ENCODE results near the gene SYT1.
A peak's percentile ranks its signal among the peaks of the same experiment; 100 is the strongest.

The SYT1 gene

DNA sequence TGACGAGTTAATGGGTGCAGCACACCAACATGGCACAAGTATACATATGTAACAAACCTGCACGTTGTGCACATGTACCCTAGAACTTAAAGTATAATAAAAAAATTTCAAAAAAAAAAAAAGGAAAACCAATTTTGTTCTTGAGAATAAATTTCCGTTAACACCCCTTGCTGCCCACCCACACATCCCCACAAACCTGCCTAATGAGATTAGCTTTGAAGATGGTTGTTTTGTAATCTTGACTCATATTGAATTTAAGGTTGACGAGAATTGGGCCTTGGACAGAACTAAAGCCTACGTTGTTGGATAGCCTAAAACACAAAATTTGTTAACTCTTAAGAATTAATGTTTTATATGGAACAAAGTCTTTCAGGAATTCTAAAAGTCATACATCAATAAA is 52.9 kb downstream of the SYT1 start:
- TF ChIP-seq, protein P1, sequence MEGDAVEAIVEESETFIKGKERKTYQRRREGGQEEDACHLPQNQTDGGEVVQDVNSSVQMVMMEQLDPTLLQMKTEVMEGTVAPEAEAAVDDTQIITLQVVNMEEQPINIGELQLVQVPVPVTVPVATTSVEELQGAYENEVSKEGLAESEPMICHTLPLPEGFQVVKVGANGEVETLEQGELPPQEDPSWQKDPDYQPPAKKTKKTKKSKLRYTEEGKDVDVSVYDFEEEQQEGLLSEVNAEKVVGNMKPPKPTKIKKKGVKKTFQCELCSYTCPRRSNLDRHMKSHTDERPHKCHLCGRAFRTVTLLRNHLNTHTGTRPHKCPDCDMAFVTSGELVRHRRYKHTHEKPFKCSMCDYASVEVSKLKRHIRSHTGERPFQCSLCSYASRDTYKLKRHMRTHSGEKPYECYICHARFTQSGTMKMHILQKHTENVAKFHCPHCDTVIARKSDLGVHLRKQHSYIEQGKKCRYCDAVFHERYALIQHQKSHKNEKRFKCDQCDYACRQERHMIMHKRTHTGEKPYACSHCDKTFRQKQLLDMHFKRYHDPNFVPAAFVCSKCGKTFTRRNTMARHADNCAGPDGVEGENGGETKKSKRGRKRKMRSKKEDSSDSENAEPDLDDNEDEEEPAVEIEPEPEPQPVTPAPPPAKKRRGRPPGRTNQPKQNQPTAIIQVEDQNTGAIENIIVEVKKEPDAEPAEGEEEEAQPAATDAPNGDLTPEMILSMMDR (conservative IDR thresholded peaks at IDR 0.05; ENCODE audit: control insufficient read depth, insufficient read depth, low read depth, low read length) = no peak
- DNase-seq (ENCODE audit: low read depth) = no peak
- H3K4me3 ChIP-seq (ENCODE audit: control insufficient read depth, low read depth, low read length) = no peak overlapping the region

DNA sequence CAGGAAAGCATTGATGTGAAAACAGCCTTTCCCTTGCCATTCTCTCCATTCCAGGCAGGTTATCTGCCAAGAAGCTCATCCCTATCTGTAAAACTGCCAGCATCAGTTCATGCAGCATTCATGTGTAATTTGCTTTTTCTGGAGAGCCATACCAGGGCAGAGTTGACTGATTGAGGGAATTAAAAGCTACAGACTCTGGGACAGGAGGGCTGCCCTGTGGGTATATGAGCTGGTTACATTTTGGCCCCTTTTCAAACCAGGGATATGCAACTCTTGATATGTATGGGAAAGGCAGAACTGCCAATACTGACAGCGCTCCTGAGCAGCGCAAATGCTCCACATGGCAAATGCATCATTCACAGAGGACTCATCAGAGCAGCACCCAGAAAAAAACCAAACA is 53.7 kb downstream of the SYT1 start:
- TF ChIP-seq, protein P1 (conservative IDR thresholded peaks at IDR 0.05; ENCODE audit: control insufficient read depth, insufficient read depth, low read depth, low read length) = no peak
- no peak for DNase-seq (ENCODE audit: low read depth)
- H3K4me3 ChIP-seq (ENCODE audit: control insufficient read depth, low read depth, low read length) = no peak overlapping the region

DNA sequence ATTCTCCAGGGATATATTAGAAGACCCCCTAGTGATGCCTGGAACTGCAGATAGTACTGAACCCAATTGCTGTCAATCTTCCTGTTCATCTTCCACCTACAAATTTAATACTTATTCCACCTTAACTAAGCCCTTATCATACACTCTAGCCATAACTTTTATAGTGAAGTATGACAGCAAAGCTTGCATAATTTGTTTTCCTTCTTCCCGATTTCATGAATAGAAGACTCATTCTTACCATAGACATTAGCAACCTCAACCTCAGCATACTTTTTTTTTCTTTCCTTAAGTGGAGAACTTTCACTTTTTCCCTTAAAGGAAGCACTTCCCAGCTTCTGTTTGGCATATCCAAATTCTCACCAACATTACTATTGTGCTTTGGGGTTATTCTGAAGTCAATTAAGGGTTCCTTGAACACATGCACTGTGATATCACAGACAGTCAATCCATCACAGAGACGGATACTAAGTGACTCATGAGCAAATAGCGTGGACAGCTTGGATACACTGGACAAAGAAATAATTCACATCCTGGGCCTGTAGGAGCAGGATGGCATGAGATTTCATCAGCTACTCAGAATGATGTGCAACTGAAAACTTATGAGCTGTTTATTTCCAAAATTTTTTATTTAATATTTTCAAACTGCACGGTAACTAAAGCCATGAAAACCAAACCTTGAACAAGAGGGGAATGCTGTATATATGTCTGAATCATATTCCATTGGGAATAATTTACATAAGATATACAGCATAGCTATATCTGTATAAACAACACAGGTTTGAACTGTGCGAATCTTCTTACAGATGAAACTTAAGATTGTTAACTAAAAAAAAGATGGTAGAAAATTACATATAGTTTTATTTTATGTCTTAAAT is 63.9 kb downstream of the SYT1 start:
- DNase-seq (ENCODE audit: low read depth) = peak; percentile 77
- TF ChIP-seq, protein P1 (conservative IDR thresholded peaks at IDR 0.05; ENCODE audit: control insufficient read depth, insufficient read depth, low read depth, low read length) = no peak

DNA sequence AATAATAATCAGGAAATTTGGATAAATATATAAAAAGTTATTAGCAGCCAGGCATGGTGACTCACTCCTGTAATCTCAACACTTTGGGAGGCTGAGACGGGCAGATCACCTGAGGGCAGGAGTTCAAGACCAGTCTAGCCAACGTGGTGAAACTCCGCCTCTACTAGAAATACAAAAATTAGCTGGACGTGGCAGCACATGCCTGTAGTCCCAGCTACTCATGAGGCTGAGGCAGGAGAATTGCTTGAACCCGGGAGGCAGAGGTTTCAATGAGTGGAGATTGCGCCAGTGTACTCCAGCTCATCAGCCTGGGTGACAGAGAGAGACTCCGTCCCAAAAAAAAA is 64.5 kb downstream of the SYT1 start:
- TF ChIP-seq, protein P1 (conservative IDR thresholded peaks at IDR 0.05; ENCODE audit: control insufficient read depth, insufficient read depth, low read depth, low read length) = no peak
- DNase-seq (ENCODE audit: low read depth) = no peak
- H3K4me3 ChIP-seq (ENCODE audit: control insufficient read depth, low read depth, low read length) = no peak overlapping the region

More for the DNA sequence above, 63.9 kb downstream of the SYT1 start:
- H3K4me3 ChIP-seq (ENCODE audit: control insufficient read depth, low read depth, low read length) = no peak overlapping the region

DNA sequence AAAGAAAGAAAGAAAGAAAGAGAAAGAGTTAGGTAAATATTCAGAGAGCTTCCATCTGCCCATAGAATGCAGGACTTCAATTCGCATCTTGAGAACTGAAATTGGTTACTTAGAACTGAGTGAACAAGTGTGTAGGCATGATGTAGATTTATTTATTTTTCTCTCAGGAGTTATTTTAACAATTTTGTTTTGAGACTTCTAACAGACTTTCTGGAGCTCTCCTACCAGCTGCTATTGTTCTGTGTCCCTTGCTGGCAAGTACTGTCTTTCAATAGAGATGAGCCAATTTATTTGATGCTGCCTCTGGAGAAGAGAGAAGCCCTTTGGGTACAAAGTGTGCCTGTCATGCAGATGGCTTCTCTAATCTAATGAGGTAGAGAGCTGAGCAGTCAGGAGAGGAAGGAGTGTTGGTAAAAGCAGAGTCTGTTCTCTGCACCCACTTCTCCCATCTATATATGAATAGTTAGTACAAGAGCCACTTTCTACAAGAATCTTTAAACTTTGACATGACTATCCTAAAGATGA is 67.0 kb downstream of the SYT1 start:
- no peak for DNase-seq (ENCODE audit: low read depth)
- TF ChIP-seq, protein P1 (conservative IDR thresholded peaks at IDR 0.05; ENCODE audit: control insufficient read depth, insufficient read depth, low read depth, low read length) = no peak
- H3K4me3 ChIP-seq (ENCODE audit: control insufficient read depth, low read depth, low read length) = no peak overlapping the region

DNA sequence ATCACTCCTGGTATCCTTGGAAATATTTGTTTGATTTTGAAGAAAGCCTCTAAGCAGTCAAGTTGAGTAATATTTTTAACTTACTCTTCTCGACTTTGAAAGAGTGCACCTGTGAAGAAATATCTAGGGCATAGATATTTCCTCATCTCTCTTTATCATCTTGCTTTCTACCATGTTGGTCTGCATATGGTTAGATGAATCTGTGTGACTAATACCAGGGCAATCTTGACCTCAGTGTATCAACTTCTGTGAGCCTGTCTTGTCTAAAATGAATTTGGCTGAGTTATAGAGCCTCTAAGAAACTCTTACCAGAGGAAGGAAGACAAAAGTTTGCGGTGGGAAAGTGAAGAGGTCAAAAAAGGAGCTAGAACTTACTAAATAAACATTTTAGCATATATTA is 68.4 kb downstream of the SYT1 start:
- no peak overlapping the region for H3K4me3 ChIP-seq (ENCODE audit: control insufficient read depth, low read depth, low read length)
- TF ChIP-seq, protein P1 (conservative IDR thresholded peaks at IDR 0.05; ENCODE audit: control insufficient read depth, insufficient read depth, low read depth, low read length) = no peak
- peak; percentile 15 for DNase-seq (ENCODE audit: low read depth)
